Right hindlimb (tissue), 1 donor: ENCODE measurements around the gene UROC1.

Experiments used
- DNase-seq: peaks from one replicate; pipeline ENCODE4 v3.0.0-alpha.2; 2018

Gene UROC1

DNA sequence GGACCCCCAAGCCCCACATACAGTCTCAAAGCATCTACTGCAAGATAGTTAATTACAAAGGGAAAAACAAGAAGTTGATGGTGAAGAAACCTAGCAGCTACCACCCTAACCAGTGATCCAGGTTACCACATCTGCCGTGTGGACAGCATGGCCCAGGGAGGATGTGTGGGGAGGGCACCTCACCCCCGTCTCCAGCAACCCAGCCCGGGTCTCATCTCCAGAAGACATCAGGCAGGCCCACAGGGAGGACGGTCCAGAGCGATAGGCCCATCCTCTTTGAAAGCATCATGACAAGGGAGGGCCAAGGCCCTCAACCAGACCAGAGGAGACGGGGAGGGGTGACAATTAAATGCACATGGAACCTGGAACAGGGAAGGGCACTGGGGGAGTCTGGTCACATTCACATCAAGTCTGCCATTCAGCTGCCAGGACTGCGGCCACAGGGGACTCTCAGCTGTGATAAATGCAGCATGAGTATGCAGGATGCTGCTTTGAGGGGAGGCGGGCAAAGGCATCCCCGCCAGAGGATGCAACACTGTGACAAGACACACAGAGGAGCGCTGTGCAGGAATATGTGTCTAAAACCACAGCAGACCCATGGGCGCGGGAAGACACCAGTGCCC lies 60.7 kb downstream of the UROC1 start:
- DNase-seq: no peak

DNA sequence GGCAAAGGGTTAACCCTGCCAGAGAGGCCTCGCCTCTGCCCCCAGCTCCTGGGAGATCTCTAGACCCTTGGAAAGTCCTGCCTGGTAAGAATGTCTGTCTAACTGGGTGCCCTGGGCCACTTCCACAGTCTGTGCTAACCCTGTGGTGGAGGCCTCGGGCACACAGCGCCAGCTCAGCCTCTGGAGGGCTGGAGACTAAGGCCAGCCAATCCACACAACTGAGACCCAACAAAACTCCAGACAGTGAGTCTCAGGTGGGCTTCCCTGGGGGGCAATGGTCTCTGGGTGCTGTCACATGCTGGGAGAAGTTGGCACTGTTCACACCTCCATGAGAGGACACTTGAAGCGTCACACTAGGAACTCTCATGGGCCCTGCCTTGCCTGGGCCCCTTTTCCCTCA lies 61.4 kb downstream of the UROC1 start:
- DNase-seq: no peak

DNA sequence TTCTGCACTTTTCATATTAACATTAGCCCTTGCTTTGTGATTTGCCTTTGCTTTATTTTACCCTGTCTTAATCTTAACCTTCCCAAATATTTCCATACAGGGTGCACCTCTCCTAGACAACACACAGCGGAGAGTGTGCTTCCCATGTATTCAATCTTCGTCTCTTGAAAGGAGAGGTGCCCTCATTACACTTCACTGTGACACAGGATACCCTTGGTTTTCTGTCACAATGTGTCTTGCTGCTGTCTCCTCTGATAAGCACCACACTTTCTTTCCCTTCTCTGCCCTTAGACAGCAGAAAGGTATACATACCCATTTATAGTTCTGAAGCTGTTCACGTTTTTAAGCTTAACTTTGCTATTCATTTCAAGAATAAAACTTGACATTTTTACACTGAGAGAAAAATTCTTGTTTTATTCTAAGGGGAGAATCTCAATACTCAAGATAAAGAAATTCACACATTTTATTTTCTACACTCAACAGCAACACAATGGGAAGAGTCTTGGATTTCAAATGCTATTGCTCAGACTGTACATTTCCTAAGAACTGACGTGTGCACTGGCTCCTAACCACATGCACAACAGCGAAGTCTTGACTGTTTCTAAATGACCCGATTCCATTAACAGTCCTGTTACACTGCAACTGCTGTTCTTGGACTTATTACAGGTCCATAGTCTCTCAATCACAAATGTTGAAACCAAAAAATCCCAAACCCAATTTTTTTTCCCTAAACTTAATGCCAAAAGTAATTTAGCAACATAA lies 63.0 kb downstream of the UROC1 start:
- no peak for DNase-seq

DNA sequence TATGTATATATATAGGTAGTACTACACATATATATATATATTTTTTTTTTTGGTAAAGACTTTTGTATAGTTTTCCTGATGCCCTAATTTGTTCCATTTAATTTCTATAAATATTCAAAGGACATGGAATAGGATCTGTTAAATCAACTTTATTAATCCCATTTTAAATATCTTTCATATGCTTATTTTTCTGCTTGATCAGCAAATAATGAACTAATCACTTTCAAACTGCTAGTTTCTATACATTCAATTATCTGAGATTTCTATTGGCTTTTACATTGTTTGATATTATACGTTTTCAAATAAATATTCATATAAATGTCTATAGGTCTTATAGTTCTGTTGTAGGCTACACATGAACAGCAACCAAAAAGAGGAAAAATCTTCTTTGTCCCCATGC lies 63.5 kb downstream of the UROC1 start:
- DNase-seq: no peak

DNA sequence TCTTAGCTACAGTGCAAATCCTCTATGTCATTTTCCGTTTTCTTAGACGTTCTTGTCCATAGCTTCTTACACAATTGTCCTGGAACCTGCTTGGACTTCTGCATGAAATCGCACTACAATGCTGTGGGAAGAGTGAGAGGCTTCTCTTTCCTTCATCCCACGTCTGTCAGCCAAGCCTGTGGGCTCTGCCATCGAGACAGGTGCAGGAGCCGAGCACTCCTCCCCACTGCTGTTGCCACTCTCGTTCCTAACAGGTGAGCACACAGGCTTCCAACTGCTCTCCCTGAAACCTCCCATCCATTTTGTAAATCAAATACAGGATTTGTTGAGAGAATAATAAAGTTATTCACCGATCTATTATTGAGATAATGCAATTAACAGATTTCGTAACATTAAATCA lies 65.4 kb downstream of the UROC1 start:
- no peak for DNase-seq

DNA sequence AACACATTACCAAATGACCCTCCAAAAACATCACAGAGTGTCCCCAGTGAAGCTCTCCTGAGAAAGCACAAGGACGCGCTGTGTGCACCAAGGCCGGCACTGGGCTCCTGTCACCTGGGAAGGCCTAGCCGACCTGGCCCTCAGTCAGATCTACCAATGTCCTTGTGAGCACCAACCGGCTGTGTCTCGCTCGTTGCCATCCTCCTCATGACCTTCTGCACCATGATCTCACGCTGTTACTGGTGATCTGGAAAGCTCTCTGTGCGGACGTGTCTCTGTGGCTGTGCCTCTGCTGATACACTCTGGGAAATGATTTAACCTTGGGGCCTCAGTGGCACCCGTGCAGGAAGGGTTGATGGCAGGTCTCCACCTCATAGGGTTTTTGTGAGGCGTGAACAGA lies 66.1 kb downstream of the UROC1 start:
- DNase-seq: no peak

DNA sequence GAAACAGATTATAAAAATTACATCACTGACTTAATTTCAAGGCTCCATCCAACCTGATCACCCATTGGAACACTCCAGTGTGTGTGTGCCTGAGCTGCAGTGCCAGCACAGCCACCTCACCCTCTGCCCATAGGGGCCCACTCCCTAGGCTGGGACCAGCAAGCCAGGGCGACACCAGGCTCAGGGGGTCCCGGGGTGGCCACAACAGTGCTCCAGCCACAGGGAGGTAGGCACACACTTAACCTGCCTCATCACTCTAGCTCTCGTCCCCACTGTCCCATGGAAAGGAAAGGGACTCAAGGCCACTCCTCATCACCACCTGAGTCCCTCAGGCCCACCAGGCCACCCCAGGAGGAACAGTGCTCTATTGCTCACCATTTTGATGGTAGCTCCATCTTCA lies 66.8 kb downstream of the UROC1 start:
- no peak for DNase-seq

DNA sequence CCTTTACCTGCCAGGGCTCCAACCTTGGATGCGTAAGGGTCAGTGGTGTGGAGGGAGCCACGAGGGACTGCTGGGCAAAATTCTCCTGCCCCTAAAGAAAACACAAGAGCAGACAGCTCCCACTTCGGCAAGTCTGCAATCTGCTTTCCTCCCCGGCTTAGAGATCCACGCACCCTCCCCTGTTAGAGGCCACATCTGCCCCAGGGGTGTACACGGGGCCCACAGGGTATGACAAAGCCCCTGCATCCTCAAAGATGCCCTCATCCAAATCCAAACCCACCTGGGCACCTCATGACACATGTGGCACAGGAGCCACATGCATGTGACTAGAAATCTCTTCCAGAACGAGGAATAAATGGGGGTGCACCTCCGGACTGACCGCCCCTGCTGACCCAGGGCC lies 67.4 kb downstream of the UROC1 start:
- no peak for DNase-seq

DNA sequence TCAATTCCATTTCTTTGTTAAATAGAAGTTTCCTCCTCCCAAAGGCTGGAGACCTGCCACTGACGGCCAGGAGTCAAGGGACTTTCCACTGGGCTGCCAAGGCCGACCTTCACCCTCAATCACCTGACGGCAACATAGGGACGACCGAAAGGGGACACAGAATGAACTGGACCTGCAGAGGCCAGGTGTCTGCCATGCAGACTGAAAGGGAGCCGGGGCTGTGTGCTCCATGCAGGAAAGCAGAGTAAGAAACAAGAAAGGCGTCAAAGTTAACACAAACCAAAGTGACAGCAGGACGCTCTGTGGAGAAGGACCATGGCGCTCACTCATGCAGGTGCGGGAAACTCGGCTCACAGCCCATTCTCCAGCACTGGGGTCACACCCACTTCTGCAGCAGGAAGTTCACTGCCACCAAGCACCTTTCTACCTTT lies 67.9 kb downstream of the UROC1 start:
- DNase-seq: no peak

DNA sequence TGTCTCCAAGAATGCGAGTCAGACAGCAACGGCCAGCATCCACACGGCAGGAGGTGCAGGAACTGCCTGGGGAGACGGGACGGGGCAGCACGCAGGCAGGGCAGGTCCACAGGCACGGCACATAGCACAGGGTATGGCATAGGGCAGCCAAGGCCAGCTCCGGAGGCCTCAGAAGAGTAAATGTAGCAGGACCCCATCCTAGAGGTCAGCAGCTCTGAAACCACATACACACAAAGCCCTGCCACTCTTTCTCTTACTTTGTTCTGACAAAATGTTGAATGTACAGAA lies 68.7 kb downstream of the UROC1 start:
- DNase-seq: no peak

DNA sequence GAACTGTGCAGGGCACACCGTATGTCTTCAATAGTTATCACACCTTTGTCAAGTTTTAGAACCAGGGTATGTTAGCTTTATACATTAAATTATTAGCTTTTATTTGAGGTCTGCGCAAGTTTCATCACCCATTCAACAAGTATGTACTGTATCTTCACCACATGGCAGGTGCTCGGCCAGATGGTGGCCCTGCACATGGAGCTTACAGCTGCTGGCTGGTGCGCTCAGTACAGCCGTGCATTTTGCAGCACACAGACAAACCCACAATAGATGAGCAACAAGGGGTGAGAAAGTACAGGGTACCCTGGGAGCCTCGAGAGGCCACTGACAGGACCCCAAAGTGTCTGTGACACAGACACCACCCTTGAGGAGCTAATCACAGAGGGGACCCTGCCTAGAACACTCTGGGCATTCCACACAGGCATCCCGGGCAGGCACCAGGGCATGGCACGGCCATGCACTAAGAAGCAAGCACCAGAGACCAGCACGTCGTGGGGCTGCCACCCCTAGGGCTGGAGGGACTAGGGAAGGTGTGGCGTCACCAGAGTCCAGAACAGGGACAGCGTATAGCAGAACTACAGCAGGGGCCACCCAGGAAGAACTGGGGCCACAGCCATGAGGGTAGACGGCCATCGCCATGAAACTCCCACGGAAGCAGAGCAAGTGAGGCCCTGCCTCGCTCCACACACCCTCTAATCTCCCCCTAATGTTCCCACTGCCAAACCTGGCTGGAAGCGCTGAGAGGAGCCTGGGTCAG lies 69.3 kb downstream of the UROC1 start:
- DNase-seq: peak; percentile 44

DNA sequence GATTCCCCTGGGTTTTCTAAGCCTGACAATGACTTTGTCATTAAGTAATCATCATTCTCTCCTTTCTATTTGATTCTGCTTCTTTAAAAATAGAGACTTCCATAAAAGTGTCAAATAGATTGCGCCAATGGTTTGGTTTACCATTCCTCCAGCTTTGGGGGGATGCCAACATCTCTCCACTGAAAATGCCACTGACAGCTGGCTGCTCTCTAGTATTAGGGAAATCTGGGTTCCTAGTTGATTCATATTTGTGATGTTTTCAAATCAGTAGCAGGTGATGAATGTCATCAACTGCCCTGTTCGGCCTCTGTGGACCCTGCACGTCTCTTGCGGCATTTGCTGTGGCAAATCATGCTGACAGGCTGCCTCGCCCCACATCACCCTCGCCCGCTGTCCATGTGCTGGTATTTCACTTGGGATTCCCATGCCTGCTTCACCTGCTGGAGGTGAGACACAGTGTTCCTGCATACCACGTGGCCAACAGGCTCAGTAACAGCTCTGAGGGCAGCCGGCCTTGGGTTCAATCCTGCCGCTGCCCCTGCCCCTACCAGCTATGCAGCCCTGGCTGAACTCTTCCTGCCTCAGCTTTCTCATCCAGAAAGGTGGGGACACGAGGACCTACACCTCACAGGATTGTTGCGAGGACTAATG lies 70.0 kb downstream of the UROC1 start:
- no peak for DNase-seq

DNA sequence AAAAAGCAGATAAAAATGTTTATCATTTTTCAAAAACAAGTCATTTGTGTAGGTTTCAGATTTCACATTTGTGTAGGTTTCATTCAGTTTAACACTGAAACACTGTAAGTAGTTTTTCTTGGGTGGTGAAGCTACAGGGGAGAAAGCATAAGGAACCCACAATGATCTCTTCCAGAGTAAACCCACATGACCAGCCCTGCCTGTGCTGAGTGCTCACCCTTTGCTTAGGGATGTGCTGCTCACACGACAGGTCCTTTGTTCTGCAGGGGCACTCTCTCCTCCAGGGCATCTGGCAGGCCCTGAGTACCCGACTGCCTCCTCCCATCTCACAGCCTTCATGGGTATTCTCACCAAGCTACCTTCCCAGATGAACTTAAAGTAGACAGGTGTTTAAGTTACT lies 70.8 kb downstream of the UROC1 start:
- no peak for DNase-seq

DNA sequence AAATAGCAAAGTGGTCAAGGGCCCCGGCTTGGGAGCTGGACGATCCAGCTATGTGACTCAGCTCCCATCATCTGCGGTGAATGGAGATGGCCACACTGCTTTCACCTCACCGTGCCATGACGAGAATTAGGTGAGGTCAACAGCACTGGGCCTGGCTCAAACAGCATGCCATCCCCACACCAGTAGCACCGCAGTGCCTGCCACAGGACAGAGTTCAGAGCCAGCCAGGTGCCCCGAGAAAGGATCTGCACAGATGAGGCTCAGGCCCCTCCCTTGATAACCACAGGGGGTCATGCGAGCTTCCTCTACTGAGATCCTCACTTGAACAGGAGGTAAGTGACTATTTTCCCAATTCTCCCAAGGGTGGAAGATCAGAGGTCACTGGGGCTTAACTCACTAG lies 71.3 kb downstream of the UROC1 start:
- DNase-seq: no peak

DNA sequence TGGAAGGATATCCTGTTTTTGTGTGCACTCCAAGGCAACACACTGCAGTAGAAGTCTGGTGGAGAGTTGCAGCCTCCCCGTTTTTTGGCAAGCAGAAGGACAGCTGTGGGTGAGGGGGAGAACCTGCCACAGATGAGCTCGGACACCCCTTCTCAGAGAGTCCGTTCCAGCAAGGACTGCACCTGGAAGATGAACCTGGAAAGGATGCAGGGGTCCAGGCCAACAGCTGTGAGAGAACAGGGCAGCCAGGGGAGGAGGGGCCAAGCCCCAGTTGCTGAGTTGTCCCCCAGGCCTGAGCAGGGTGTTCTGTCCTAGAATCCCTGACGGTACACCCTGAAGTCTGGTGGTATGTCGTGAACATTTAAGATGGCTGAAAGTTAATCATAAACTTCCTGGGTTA lies 72.1 kb downstream of the UROC1 start:
- DNase-seq: peak; percentile 46

DNA sequence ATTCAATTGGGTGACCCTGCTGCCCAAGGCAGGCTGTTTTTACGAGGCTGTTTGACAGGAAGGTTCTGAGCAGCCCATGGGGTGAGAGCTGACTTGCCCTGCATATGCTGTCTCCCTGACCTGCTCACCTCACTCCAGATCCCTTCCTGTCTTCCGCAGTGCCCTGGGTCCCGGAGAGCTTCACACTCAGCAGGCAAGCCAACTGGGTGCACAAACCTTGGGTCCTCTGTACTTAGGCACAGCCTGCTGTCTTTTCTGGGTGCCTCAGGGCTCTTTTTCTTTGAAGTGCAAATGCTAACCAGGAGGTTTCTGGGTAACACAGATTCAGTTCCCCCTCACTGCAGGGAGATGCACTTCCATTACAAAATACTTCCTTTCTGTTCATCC lies 74.7 kb downstream of the UROC1 start:
- DNase-seq: no peak

DNA sequence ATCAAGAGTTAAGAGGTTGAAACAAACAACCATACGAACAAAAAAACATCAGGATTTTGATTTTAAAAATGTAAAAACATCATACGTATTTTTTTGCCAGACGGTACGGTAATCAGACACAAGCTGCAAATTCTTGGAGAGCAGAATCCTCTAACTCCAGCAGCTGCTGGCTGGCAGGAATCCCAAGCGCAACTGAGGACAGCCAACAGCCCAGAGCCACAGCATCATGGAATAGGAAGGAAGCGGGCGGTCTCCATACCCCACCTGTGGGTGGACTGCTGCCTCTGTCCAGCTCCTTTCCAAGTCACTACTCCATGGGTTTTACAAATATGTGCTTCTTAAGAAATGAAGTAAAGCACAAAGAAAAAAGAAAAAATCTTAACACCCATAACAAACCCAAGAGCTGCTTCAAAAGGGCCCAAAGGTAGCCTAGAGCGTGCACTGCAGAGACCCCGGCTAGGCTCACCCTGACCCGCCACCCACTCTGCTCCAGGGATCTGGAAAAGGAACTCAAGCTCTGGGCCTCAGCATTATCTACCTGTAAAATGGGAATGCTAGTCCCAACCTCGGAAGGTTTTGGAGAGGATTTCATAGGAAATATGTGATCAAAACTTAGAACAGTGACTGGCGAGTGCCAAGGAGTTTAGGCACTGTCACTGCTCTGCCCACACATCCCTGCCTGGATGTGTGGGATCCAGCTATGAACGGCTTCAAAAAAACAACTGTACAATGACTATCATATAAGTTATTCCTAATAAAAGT lies 75.3 kb downstream of the UROC1 start:
- peak; percentile 92 for DNase-seq

DNA sequence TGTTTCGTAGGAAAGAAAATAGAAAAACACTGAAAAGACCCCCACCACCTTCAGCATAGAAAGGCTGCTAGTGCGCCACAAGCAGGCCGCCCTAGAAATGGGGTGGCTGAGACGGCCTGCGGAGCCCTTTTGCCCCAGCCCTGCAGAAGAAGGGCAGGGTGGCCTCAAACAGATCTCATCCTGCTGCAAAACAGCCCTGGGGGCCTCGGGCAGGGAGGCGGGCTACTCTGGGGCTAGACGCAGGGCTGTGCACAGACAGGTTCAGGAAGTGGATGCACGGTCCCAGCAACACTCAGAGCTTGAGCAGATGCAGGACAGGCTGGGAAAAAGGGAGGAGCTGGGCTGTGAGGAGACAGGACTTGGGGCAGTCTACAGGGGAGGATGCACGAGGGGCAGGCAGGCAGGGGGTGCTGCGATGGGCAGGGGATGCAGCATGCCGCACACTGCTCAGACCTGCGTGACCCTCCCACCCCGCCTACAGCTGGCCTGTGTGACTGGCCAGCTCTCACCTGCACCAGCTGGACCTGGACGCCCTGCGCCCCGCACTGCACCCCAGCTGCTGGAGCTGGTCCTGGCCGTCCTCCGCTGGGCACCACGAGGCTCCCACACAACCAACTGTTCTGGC lies 76.2 kb downstream of the UROC1 start:
- DNase-seq: no peak

DNA sequence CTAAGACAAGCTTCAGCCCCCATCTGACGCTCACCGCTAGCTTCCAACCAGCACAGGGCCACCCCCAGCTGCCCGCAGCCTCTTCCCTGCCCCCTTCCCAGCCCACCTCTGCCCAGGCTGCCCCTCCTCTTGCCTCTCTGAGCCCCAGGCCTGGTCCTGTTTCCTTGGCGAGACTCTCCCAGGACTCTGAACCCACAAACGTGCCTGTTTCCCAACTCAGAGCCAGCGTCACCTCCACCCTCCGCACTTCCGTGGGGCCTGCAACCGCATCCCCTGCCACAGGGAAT lies 76.9 kb downstream of the UROC1 start:
- DNase-seq: no peak

DNA sequence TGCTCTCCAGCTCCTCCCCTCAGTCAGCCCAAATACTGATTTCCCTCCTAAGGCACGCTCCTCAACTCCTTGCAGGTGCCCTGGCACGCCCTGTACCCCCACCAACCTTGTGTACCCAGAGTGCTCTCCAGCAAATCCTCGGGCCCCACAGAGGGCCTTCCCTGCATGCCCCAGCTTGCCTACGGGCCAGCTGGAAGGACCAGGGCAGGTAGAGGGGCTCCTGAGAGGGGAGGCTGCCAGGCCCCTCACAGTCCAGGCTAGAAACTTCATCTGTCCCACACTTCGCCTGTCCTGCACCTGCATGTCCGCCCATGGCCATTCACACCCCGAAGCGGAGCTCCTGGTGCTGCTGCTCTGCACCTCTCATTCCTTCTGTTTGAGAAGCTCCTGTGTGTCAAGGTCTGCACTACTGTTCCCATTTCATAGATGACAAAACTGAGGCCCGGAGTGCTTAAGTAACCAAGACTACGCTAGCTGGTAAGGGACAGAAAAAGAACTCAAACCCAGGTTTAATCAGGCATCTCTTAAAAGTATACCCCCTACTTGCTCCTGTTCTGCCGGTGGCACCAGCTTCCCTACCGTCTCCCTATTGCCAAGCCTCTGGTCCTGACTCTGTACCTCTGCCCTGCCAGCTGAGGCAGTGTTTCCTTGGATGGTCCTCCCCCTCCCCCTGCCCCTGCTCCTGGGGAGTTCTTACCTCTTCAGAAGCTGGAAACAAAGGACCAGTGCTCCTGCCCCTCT lies 77.4 kb downstream of the UROC1 start:
- DNase-seq: no peak

DNA sequence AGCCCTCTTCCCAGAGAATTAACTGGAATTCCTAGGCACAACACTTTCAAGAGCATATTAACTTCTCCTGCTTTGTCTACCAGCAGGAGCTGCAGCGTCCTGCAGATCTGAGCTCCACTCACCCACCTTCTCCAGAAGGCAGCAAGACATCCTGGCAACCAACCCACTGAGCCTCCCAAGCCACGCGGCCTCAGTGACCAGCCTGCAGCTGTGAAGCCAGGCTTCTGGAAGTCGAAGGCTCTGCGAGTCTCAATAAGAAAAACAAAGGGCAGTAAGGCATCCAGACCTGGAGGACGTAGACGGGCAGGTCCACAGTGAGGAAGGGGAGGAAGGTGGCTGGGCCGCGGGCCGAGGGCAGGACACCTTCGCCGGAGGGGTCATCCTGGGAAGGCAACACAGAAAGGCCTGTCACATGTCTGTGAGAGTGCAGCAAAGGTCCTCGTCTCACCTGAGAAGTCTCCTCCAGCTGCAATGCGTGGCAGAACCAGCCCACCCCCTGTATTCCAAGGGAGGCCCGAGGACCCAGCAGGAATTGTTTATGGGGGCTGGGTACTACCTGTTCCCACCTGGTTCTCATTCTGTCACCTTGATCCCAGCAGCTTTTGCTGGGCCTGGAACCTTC lies 78.1 kb downstream of the UROC1 start:
- no peak for DNase-seq

DNA sequence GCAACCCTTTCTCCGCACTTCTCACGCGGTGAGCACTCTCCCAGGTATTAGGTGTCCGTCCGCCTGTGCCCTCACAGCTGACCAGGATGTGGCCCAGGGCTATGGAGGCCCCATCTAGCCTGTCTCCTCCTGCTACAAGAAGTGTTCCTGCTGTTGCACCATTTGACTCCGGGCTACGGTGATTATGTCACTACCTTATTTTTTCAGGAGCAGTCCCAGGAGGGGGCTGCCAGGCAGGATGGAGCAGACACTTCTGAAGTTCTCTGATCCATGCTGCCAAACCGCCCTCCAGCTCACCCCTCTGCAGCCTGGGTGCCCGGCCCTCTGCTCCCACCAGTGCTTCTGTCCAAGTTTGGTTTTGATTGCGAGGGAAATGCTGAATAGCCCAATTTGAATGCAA lies 78.8 kb downstream of the UROC1 start:
- no peak for DNase-seq
